ENCODE measurements around the gene SPIRE1. TPM values are rescaled to one million over a fixed set of nuclear protein-coding genes. Genes with fewer than 3 reads are reported as not detected.

Gene SPIRE1
- total and polyA plus RNA-seq, 7 donors = 15.5 to 82.3 (median 39.6) TPM

GRCh38 chr18:12580630-12581342 lies 77.1 kb downstream of the SPIRE1 start:
- WGBS, 3 donors = 96 to 97% (median 96%) methylated on average over 9 of the region's 9 CpGs
- ATAC-seq = no peak
- DNase-seq = no peak
- Histone ChIP-seq H3K27ac (no peak overlapping the region), H3K9me3 (peaks cover 16% of the 10 kb centered on the region), H3K4me3 (no peak overlapping the region), H3K36me3 (ENCODE audit: insufficient read depth in 1 of 2, low read depth in 1 of 2) (no peaks in the 10 kb centered on the region), H3K27me3 (ENCODE audit: insufficient read depth in 3 of 3, low read length in 2 of 3) (no peaks in the 10 kb centered on the region), H3K4me1 (no peaks in the 10 kb centered on the region)
- intact Hi-C loops (cut with DNase I) = loop anchor here in 1 of 2 donors (10.0 kb wide), 1 partner anchor 54 kb away; no protein-coding TSS in a partner anchor
- TF ChIP-seq CTCF (IDR thresholded peaks at IDR 0.05) = no peak

DNA sequence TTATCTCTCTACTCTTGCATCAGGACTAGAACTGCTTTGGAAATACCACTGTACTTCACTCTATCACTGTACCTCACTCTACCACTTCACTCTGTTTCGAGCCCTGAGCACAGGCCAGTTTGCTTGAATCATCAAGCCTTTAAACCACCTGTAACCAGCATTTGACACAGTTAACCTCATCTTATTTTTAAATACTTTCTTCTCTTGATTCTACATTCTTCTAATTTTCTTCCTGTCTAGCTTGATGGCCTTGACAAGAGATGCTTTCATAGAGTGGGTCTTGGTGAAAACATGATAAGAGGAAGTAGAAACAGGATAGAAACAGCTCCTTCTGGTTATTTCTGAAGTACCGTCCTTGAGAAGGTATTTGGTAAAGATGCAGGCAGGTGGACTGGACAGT lies 78.1 kb downstream of the SPIRE1 start:
- no peak for ATAC-seq
- Histone ChIP-seq H3K36me3 (ENCODE audit: insufficient read depth in 1 of 2, low read depth in 1 of 2) (no peaks in the 10 kb centered on the region), H3K27ac (no peak overlapping the region), H3K4me1 (no peaks in the 10 kb centered on the region), H3K9me3 (peaks cover 16% of the 10 kb centered on the region), H3K27me3 (ENCODE audit: insufficient read depth in 3 of 3, low read length in 2 of 3) (no peaks in the 10 kb centered on the region), H3K4me3 (no peak overlapping the region)
- TF ChIP-seq CTCF (IDR thresholded peaks at IDR 0.05) = no peak
- DNase-seq = no peak
- 70 to 87% (median 76%) methylated on average over 2 of the region's 2 CpGs for WGBS, 3 donors
- intact Hi-C loops (cut with DNase I) = loop anchor here in 1 of 2 donors (10.0 kb wide), 1 partner anchor 55 kb away; no protein-coding TSS in a partner anchor

DNA sequence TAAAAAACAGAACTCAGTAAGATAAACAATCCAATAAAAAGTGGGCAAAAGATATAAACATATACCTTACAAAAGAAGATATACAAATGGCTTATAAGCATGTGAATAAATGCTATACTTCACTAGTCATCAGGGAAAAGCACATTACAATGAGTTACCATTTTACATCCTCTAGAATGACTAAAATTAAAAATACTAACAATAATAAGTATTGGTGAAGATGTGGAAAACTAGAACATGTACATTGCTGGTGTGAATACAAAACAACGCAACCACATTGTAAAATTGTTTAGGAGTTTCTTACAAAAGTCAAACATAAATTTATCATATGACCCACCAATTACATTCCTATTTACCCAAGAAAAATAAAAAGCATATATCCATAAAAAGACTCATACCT lies 80.1 kb downstream of the SPIRE1 start:
- intact Hi-C loops (cut with DNase I) = no loop called here

GRCh38 chr18:12574494-12575185 lies 83.3 kb downstream of the SPIRE1 start:
- ATAC-seq = no peak
- no peak for DNase-seq
- TF ChIP-seq CTCF (IDR thresholded peaks at IDR 0.05) = no peak
- Histone ChIP-seq H3K36me3 (ENCODE audit: insufficient read depth in 1 of 2, low read depth in 1 of 2) (no peaks in the 10 kb centered on the region), H3K27me3 (ENCODE audit: insufficient read depth in 3 of 3, low read length in 2 of 3) (no peaks in the 10 kb centered on the region), H3K27ac (no peak overlapping the region), H3K4me3 (no peak overlapping the region), H3K4me1 (peaks cover 8% of the 10 kb centered on the region), H3K9me3 (peaks cover 16% of the 10 kb centered on the region)
- WGBS, 3 donors = 56 to 67% (median 65%) methylated on average over 2 of the region's 2 CpGs
- intact Hi-C loops (cut with DNase I) = no loop called here

More for the DNA sequence above, 80.1 kb downstream of the SPIRE1 start:
- WGBS, 3 donors = 99 to 100% (median 100%) methylated on average over 1 of the region's 1 CpG
- Histone ChIP-seq H3K27me3 (ENCODE audit: insufficient read depth in 3 of 3, low read length in 2 of 3) (no peaks in the 10 kb centered on the region), H3K36me3 (ENCODE audit: insufficient read depth in 1 of 2, low read depth in 1 of 2) (no peaks in the 10 kb centered on the region), H3K27ac (no peak overlapping the region), H3K9me3 (peaks cover 16% of the 10 kb centered on the region), H3K4me3 (no peak overlapping the region), H3K4me1 (no peaks in the 10 kb centered on the region)
- no peak for ATAC-seq
- DNase-seq = no peak
- TF ChIP-seq CTCF (IDR thresholded peaks at IDR 0.05) = no peak
